Spleen (tissue), 11 donors: ENCODE data around the gene VTI1A. TPM values are rescaled to one million over a fixed set of nuclear protein-coding genes. Genes with fewer than 3 reads are reported as not detected.
"Not testable (repeated sequence)": the region's sequence is repeated elsewhere in the genome, so short reads cannot be mapped to it uniquely, and the experiment has no call there.

Experiments used
- DNase-seq: peaks from one replicate; pipeline ENCODE4 v3.0.0-alpha.2; 2020
- H3K27ac ChIP-seq, 8 donors: fragments of 200-600 bp; sonication (generic) in 7 of 8; 1 replicate in 4 of 8; 2 replicates in 4 of 8; pipeline versions ENCODE4 v1.5.0 to v1.8.0; 2016 to 2021; ENCODE audit warnings: inconsistent platforms in 4 of 8, mild to moderate bottlenecking in 4 of 8, moderate library complexity in 1 of 8
- H3K27me3 ChIP-seq, 7 donors: fragments of 200-600 bp; sonication (generic) in 6 of 7; replicated peaks in 1 of 7; 1 replicate in 4 of 7; 2 replicates in 3 of 7; pipeline versions ENCODE4 v1.5.0 to v1.8.0; 2016 to 2021; ENCODE audit warnings: inconsistent platforms in 3 of 7, mild to moderate bottlenecking in 1 of 7
- H3K36me3 ChIP-seq, 6 donors: fragments of 200-600 bp; sonication (generic) in 5 of 6; 1 replicate in 4 of 6; 2 replicates in 2 of 6; pipeline versions ENCODE4 v1.5.0 to v1.8.0; 2016 to 2021; ENCODE audit warnings: inconsistent platforms in 2 of 6
- H3K4me1 ChIP-seq, 6 donors: fragments of 200-600 bp; sonication (generic) in 5 of 6; 1 replicate in 3 of 6; 2 replicates in 3 of 6; pipeline versions ENCODE4 v1.5.0 to v1.8.0; 2016 to 2021; ENCODE audit warnings: inconsistent platforms in 3 of 6
- H3K4me3 ChIP-seq, 8 donors: fragments of 200-600 bp; sonication (generic) in 7 of 8; 1 replicate in 4 of 8; 2 replicates in 4 of 8; pipeline versions ENCODE4 v1.5.0 to v1.8.0; 2016 to 2021; ENCODE audit warnings: inconsistent platforms in 4 of 8, mild to moderate bottlenecking in 4 of 8, moderate library complexity in 2 of 8
- H3K9me3 ChIP-seq, 8 donors: fragments of 200-600 bp; sonication (generic) in 7 of 8; 1 replicate in 4 of 8; 2 replicates in 4 of 8; pipeline versions ENCODE4 v1.5.0 to v1.8.0; 2016 to 2021; ENCODE audit warnings: inconsistent platforms in 4 of 8
- CTCF ChIP-seq, 11 experiments: fragments of 200-600 bp in 7 of 11; fragments of 450-650 bp in 4 of 11; sonication (generic) in 4 of 11; IDR thresholded peaks in 8 of 11; conservative IDR thresholded peaks in 3 of 11; 1 replicate in 7 of 11; 2 replicates in 4 of 11; pipeline versions ENCODE4 v1.4.0 to v1.8.0; 2016 to 2021; ENCODE audit warnings: antibody characterized with exemption in 11 of 11, inconsistent platforms in 4 of 11, mild to moderate bottlenecking in 1 of 11
- POLR2A ChIP-seq, 3 donors: fragments of 450-650 bp; IDR thresholded peaks; one replicate each; pipeline ENCODE4 v1.5.1; 2017; ENCODE audit warnings: antibody characterized with exemption in 3 of 3, mild to moderate bottlenecking in 1 of 3
- POLR2AphosphoS5 ChIP-seq, 3 donors: sonication (generic); formaldehyde crosslinking; IDR thresholded peaks; one replicate each; pipeline ENCODE4 v1.5.1; 2017; ENCODE audit warnings: antibody characterized with exemption in 3 of 3
- WGBS, 5 donors: extraction: QIAGEN DNeasy Blood & Tissue Kit in 3 of 5; methylation state at CpG; one replicate each; pipeline versions ENCODE4 v1.1.5 to v1.1.7; 2013 to 2018; 5-methylcytosine and 5-hydroxymethylcytosine counted together
- intact Hi-C: fragments of 100-400 bp; cut with DNase I; formaldehyde crosslinking; loops from one replicate; pipeline ENCODE4 v1.15.0; 2023; ENCODE audit warnings: low total_unique reads
- polyA plus RNA-seq, 3 donors: library from polyadenylated mRNA; stranded (reverse); fragments of 200-250 nt; gene quantifications; one replicate each; pipeline ENCODE4 v1.2.1, GENCODE V29; 2013
- total RNA-seq, 7 donors: library from RNA; depleted of rRNA in 3 of 7; stranded (reverse); fragments of >200 nt in 3 of 7; fragmentation: NEBNext Ultra II Directional in 4 of 7; extraction: Animal tissue kit (Norgen Biotek cat#: 25700) in 4 of 7; gene quantifications; one replicate each; pipeline versions ENCODE4 v1.1.0 to v1.2.1, GENCODE V29; 2016 to 2021
- donor health status: healthy with polysubstance abuse.
- donor health status: DM: no; HTN: no; CAD: no; lungs with moderate emphysema.
- donor health status: DM: no; HTN: no; CAD: no.
- donor health status: Bipolar disorder and iron deficiency.
- donor health status: healthy.
- donor health status: DM: no; HTN: no; CAD: no.
- donor health status: DM: yes; HTN: yes; CAD: no.

The VTI1A gene
- total and polyA plus RNA-seq, 10 donors: 7.8 to 129 (median 56.2) TPM

GRCh38 chr10:112538168-112538567 is 91.2 kb downstream of the VTI1A start:
- 91 to 95% (median 95%) methylated on average over 7 of the region's 7 CpGs for WGBS, 5 donors
- intact Hi-C loops: no loop called here
- TF ChIP-seq POLR2A (IDR thresholded peaks at IDR 0.05) (no peak), CTCF (IDR thresholded peaks at IDR 0.05 in 8 of 11, conservative IDR thresholded peaks at IDR 0.05 in 3 of 11) (no peak), POLR2AphosphoS5 (IDR thresholded peaks at IDR 0.05) (no peak)
- Histone ChIP-seq H3K4me3 (no peak overlapping the region), H3K27me3 (no peaks in the 10 kb centered on the region), H3K36me3 (peaks cover 0 to 48% (median 12%) of the 10 kb centered on the region in 6 donors), H3K4me1 (peaks cover 0 to 10% (median 2%) of the 10 kb centered on the region in 6 donors), H3K9me3 (peaks cover 0 to 8% (median 5%) of the 10 kb centered on the region in 8 donors), H3K27ac (no peak overlapping the region)
- DNase-seq: no peak

- Histone ChIP-seq H3K36me3 (peaks cover 0 to 48% (median 12%) of the 10 kb centered on the region in 6 donors), H3K4me3 (no peak overlapping the region), H3K27me3 (no peaks in the 10 kb centered on the region), H3K4me1 (peaks cover 0 to 7% (median 0%) of the 10 kb centered on the region in 6 donors), H3K9me3 (peaks cover 0 to 14% (median 8%) of the 10 kb centered on the region in 8 donors), H3K27ac (no peak overlapping the region)
- intact Hi-C loops: no loop called here
- TF ChIP-seq CTCF (IDR thresholded peaks at IDR 0.05 in 8 of 11, conservative IDR thresholded peaks at IDR 0.05 in 3 of 11): no peak
- no peak for TF ChIP-seq POLR2AphosphoS5 (IDR thresholded peaks at IDR 0.05)
- TF ChIP-seq POLR2A (IDR thresholded peaks at IDR 0.05): no peak
- 95 to 98% (median 97%) methylated on average over 3 of the region's 3 CpGs for WGBS, 5 donors
- no peak for DNase-seq
Observed at GRCh38 chr10:112539340-112539739, 92.3 kb downstream of the VTI1A start.

GRCh38 chr10:112542823-112543222 is 95.8 kb downstream of the VTI1A start:
- H3K4me3 ChIP-seq, H3K27me3 ChIP-seq, DNase-seq, H3K27ac ChIP-seq, intact Hi-C loops: not testable (repeated sequence)
- Histone ChIP-seq H3K4me1 (peaks cover 0 to 11% (median 0%) of the 10 kb centered on the region in 6 donors), H3K36me3 (peaks cover 0 to 51% (median 12%) of the 10 kb centered on the region in 6 donors), H3K9me3 (peaks cover 0 to 14% (median 8%) of the 10 kb centered on the region in 8 donors)
- 96 to 99% (median 97%) methylated on average over 5 of the region's 5 CpGs for WGBS, 5 donors

- Histone ChIP-seq H3K27me3 (no peaks in the 10 kb centered on the region), H3K9me3 (peaks cover 0 to 14% (median 8%) of the 10 kb centered on the region in 8 donors), H3K27ac (no peak overlapping the region), H3K36me3 (peaks cover 0 to 20% (median 0%) of the 10 kb centered on the region in 6 donors), H3K4me3 (no peak overlapping the region), H3K4me1 (peaks cover 0 to 11% (median 0%) of the 10 kb centered on the region in 6 donors)
- 41 to 53% (median 50%) methylated on average over 2 of the region's 2 CpGs for WGBS, 5 donors
- intact Hi-C loops: no loop called here
- no peak for TF ChIP-seq CTCF (IDR thresholded peaks at IDR 0.05 in 8 of 11, conservative IDR thresholded peaks at IDR 0.05 in 3 of 11)
- TF ChIP-seq POLR2A (IDR thresholded peaks at IDR 0.05): no peak
- TF ChIP-seq POLR2AphosphoS5 (IDR thresholded peaks at IDR 0.05): no peak
- no peak for DNase-seq
Observed at GRCh38 chr10:112546474-112546873, 99.5 kb downstream of the VTI1A start.
